Peyer's patch (tissue), 4 donors: ENCODE results near the gene AKR1C2.

ENCODE experiments used
- CTCF ChIP-seq, 6 experiments: fragments of 450-650 bp in 4 of 6; fragments of 200-600 bp in 2 of 6; sonication (generic) in 1 of 6; IDR thresholded peaks; one replicate each; pipeline ENCODE4 v1.5.1; 2017 to 2019; ENCODE audit warnings: antibody characterized with exemption in 6 of 6, mild to moderate bottlenecking in 3 of 6, moderate library complexity in 1 of 6
- POLR2A ChIP-seq, 2 donors: fragments of 450-650 bp; IDR thresholded peaks; one replicate each; pipeline ENCODE4 v1.5.1; 2017; ENCODE audit warnings: antibody characterized with exemption in 2 of 2, mild to moderate bottlenecking in 2 of 2, moderate library complexity in 2 of 2

GRCh38 chr10:5035356-5035755, 31.7 kb upstream of the AKR1C2 start:
- no peak for TF ChIP-seq POLR2A (IDR thresholded peaks at IDR 0.05)
- no peak for TF ChIP-seq CTCF (IDR thresholded peaks at IDR 0.05)
